Activated CD4-positive, CD25-positive, alpha-beta regulatory T cell (primary cell): ENCODE results near the gene GOLT1A.
A peak's percentile ranks its signal among the peaks of the same experiment; 100 is the strongest.

Experiments
- DNase-seq, 4 experiments: peaks; one replicate each; lab custom pipeline; 2025; lab: John Stamatoyannopoulos, UW

The GOLT1A gene, protein sequence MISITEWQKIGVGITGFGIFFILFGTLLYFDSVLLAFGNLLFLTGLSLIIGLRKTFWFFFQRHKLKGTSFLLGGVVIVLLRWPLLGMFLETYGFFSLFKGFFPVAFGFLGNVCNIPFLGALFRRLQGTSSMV

DNA sequence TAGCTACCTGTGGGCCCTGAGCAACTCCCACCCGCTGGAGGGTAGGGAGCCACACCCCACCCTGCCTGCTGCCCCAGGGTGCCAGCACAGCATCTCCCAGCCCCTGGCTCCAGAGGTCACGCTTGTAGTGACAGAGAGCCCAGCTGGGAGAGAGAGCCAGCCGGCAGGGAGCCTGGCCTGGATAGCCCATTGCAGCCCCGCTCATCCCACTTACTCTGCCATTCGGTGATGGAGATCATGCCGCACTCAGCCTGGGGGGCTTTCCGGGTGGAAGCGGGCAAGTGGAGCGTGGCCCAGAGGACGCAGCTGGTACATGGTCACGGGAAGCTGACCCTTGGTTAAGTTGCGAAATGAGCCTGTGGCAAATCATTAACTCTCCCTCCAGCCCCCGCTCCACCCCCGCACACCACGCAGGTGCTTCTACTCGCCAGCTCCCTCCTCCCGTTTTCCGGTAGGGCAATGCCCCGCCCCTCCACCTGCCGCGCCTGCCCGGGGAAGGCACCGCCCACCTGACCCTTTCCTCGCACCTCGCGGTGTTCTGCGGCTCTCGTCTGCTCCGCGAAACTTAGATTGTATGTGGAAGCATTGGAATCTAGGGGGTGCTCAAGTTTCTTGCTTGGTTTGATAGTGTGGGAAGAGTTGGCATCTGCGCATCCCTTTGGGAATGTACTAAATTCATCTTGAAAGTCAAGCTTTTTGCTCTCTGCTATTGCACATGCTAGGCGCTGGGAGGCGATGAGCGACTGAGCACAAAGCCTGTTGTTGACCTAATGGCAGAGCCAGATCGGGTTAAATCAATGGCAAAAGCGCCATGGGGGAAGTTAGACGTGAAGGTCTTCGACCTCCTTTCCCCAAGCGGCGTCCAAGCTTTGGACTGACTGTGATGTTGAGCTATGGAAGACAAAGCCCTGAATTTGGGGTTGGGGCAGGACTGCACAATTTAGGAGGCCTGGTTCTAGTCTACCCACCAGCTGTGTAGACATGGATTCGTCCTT lies at the start of gene GOLT1A:
Gene GOLT1A, minus strand, starts transcription at position 321 of the 995 bp plus-strand sequence. Its CDS starts 82 bp downstream, at position 239.
- peak in 1 of 4 experiments; percentile 5 for DNase-seq

DNA sequence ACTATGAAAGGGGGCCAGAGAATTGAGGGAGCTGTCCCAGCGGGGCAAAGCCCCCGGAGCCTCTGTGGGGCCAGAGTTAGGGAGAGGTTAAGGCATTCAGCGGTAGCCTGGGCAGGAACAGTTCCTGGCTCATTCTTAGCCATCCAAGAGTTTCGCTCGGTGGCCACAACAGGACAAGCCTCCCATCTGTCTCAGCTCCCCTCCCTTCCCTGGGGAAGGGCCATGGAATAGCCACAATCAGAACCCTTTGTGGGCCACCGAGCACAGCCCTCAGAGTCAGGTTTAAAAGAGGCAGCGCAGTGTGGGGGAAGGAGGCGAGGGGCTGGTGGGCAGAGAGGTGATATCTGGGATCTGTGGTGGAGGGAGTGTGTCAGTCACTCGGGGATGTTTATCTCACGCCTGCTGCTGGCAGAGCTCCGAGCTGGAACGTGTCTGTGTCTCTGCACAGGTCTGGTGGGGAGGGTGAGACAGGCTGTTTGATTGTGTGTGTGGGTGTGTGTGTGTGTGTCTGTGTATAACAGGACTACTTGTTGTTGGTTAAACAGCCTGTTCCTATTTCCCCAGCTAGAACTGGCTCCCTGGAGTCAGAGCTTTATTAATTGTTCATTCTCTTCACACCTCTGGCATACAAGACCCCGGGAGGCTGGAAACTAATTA lies 49.6 kb upstream of the GOLT1A start:
- no peak for DNase-seq

DNA sequence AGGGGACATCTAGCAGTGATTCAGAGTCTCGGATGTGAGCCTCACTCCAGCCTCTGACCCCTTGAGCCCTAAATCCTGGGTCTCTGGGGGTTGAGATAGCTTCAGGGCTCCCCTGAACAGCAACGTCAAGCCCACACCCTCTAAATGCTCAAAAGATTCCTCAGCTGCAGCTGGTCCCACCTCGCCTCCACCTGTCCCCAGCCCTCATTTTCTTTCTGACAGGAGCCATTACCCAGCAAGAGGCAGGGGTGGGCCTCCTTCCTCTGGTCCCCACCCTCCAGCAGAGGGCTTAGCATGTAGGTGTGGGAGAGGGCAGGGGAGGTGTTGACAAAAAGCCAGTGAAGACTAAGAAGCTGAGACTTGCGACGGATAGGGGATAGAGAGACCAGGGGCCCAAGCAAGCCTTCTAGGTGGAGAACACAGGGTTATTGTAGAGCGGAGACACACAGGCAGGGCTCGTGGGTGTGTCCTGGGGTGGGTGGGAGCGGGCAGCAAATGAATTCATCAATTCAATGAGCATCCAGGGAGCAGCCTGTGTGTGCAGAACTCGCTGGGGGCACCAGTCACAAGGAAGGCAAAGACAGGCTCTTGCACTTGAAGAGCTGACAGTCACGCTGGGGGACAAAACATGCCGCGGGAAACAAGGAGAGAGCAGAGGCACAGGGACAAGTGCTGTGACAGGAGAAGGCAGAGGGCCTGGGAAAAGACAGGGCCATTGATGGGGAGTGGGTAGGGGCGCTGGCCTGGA lies 48.9 kb upstream of the GOLT1A start:
- no peak for DNase-seq

DNA sequence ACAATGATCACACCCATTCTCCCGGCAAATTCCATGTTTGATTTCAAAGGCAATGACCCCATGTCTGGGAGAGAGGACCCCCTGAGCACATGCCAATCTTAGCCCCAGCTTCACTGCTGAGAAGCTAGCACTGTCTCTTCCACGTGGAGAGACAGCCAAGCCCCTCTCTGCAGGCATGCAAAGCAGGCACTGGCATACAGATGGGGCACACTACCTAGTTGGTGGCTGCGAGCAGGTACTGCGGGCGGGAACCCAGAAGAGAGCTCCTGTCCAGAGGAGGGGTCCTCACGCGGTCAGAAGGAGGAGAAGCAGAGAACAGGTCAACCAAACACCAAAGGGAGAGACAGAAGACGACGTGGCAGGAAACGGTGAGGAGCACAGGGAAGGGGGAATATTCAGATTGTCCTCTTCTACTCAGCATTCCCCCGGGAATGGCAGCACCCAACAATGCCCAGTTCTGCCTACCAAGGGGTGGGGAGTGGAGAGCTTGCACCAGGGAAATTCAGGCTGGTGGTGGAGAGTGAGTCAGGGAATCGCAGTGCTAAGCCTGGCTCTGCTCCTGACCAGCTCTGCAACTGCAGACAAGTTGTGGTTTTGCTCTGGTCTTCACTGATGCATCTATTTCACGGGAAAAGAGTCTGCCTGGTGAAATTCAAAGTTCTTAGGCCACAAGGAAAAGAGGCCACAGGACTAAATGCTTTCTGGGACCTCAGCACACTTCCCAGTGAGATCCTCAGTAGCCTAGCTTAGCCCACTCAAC lies 48.1 kb upstream of the GOLT1A start:
- no peak for DNase-seq

DNA sequence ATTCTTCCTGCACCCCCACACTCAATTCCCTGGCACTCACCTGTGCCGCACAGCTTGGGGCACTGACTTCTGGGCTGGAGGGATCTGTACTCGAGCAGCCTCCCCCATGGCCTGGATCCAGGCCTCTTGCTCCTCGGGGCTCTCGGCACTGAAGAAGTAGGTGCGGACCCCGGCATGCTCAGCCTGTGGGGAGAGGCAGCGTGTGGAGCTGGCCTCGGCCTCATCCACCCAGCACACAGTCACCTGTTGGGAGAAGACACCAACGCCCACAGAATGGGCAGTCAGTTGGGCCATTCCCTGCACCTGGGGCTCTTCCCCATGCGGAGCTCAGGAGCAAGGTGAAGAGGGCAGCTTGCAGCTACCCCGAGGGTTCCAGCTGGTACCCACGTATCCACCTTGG lies 47.5 kb upstream of the GOLT1A start:
- no peak for DNase-seq

DNA sequence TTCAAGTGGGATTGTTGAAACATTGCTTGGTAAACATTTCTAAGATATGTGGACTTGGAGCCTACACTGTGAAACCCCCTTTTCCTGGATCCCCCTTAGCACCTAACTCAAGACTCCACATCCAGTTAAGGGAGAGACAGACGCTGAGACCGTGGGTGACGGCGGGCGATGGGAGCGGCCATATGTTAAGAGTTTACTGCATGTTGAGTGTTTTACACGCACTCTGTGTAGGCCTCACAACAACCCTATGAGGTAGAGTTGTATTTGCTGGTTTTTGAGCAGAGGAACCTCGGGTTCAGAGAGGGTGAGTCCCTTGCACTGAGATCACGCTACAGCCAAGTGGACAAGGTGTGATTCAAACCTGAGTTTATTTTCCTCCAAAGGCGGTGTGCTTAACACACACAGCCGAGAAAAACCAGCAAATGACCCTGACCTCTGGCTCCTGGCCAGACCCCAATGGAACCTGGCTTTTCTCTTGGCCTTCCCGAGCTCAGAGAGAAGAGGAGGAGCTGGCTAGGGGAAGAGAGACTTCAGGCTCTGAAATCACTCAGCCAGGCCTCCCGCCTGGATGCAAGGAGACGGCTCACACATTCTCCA lies 46.9 kb upstream of the GOLT1A start:
- no peak for DNase-seq

DNA sequence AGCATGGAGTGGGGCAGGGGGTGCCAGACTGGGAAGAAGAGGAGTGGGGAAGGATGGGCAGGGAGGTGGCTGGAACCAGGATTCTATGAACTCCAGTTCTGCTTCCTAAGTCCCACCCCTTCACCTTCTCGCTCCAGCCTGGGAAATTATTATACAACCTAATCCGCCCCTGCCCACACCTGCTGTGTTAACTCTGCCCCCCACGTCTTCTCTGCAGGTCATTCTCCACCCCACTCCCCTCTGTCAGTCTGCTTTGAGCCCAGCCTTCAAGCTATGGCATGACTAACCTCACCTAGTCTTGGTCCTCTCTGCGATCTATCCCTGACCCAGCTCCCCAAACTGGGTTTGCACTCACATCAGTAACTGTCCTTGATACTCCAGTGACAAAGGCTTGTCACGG lies 46.0 kb upstream of the GOLT1A start:
- no peak for DNase-seq

DNA sequence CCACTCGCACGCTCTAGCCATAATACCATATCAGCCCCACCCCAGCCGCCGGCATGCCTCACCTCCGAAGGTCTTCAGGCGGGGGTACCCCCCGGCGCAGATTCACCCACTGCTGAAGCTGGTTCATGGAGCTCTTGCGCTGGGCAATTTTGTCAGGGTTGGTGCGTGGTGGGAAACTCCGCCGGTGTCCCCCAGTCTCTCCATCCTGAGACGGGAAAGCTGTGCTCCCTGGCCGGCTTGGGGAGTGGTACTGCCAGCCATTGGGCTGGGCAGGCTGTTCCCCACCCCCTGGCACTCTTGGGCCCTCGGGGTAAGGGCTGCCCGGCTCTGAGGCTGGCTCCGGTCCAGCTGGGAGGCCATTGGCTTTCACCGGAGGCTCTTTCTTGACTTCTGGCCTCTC lies 45.4 kb upstream of the GOLT1A start:
- no peak for DNase-seq

DNA sequence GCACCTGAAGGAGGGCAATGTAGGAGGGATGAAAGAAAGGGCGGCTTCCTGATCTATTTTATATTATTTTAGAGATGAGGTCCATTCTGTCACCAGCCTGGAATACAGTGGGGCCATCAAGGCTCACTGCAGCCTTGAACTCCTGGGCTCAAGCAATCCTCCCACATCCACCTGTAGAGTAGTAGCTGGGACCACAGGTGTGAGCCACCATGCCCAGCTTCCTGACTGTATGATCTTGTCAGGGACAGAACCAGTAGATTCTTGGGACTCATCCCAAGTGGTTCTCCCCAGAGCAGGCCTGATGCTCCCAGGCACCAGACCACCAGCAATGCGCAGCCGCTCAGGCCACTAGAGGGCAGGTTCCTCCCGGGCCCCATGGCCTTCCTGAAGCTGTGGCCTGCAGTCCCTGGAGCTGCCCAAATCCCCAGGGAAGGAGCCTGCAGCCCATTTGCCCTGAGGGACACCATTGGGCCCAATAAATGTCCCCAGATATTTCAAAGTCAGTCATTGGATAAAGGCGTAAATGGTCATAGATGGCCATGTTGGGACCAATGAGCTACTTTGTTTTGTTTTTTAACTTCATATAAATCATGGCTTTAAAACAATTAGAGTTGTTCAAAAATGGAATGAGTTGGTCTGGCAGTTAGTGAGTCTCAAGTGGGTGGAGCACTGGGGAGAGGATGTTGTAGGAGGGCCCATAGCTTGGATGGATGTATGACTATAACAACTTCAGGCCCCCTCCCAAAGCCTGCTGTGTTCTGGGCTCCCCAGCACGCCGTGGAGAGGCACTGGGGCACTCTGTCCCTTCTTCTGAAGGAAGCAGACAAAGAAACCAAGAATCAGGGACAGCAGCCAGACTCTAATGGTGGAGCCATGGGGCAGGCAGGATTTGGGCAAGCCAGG lies 44.7 kb upstream of the GOLT1A start:
- no peak for DNase-seq

DNA sequence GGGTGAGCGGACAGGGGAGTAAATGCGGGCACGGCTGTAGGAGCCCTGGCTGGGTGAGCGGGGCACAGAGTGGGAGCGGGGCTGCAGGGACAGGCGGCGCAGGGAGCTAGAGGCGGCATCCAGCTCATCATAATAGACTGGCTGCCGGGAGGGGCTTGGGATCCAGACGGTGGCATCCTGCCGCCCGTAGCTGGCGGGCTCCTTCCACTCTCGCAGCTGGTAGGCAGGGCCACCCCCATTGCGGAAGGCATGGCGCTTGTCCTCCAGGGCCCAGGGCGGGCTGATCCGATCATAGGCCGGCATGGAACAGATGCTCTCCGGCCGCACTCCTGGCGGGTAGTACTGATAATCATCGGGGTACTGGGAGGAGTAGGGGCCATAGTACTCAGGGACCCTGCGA lies 43.7 kb upstream of the GOLT1A start:
- DNase-seq, result no peak

DNA sequence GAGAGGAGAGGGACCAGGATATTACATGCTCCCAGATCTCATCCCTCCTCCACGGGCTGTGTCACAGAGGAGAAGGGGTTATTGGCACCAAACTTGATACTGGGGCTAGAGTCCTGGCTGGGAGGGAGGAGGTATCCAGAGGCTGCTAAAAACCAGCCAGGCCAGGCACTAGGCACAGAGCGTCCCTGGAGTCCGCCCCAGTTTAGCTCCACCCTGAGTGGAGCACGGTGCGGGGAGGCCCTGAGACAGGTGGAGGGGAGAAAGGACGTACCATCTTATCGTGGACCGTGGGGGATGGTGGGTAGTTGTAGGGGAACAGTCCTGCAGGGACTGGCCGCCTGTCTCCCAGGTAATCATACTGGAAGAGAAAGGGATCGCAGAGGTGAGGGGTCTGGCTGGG lies 42.7 kb upstream of the GOLT1A start:
- no peak for DNase-seq

DNA sequence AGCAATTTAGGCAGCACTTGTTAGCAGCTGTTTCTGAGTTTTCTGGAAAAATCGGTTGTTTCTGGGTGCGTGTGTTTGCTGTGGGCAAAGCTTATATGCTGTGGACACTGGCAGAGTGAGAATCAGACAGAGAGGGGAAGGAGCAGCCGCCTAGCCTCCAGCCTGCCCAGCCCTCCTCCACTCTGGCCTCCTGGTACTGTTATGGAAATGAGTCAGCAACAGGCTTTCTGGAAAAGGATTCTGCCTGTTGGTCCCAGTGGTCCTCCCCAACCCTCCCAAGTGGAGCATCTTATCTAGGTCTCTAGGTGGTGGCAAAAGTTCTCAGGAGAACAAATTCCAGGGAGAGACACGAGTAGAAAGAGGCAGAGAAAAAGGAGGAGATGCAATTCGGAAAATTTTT lies 42.2 kb upstream of the GOLT1A start:
- DNase-seq, result no peak

DNA sequence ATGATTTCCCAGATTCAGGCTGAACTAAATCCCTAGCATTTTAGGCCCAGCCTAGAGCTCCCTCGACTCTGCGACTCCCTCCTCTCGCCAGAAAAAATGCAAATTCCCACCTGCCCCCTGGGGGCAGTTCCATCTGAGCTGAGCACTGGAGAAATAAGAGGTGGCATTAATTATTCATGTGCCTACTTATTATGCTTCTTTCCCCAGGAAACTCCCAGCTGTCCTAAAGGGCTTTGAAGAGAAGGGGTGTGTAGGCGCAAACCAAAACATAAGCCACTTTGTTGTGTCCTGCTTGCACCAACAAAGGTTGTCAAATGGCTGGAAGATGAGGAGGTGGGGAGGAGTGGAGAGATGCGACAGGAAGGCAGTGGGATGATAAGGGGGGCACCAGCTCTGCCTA lies 41.4 kb upstream of the GOLT1A start:
- DNase-seq, result no peak

DNA sequence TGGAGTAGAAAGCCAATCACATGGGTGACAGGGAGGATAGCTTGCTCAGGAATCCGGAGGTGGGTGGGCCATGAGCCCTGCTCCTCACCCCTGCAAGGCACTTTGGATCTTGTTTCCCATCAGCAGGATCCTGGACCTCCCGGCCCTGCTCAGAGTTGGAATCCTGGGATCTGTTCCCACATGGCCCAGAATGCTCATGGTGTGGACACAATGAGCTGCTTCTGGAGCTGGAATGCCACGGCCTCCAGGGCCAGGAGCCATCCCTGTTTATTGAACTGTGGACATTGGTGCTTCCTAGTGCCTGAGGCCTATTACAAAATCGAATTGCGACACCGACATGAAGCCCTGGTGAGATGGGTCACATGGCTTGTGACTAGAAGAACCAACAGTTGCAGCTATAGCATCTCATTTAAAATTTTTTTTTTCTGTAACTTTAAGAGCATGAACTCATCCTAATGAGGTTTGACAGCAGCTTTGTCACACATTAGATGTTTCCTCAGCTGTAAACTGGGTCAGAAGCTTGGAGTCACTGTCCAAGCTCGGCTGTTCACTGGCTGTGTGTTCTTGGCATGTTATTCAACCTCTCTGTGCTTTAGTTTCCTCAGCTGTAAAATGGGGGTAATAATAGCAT lies 40.4 kb upstream of the GOLT1A start:
- no peak for DNase-seq

DNA sequence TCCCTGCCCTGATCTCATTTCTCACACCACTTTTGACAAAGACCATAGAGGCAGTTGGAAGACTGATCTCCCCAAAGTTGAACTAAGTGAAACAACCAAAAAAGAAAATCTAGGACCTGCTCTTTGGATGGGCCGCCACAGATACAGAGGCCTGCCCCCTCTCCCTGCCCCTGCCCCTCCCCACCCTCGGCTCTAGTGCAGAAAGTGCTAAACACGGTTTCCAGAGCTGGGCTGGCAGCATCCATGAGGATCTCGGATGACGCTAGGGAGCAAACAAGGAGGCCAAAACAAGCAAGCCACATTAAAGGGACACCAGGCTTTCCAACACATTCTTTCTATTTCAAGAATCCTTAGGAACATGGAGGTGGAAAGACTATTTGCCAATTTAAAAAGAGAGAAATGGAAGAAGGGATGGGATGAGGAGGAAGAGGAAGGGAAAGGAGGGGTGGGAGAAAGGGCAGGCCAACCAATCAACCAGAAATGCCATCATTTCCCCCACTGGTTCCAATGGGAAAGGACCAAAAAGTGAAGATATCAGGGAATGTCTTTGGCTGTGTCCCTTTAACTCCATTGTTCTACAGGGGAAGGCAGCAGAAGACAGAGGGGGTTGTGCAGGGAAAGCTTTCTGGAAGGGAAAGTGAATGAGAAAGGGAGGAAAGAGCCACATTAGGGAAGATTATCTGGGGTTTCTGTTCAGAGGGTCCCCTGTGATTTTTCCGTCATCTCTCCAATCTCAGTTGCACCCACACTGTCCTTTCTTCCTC lies 38.3 kb upstream of the GOLT1A start:
- no peak for DNase-seq

DNA sequence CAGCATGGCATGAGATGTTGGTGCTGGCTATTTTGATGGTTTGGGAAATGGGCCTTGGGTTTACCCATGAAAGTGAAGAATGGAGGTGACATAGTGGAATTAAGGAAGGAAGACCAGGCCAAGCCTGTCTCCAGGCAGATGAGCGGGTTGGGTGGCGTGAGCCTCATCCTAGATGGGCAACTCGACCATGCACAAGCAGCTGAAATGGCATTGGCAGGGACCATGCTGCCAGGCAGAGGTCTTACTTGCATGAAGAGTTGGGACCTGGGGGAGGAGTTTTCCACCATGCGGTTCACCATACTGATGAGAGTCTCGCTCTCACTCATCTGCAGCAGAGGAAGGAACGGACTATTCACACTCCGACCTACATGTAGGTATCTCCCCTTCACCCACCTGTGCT lies 37.5 kb upstream of the GOLT1A start:
- no peak for DNase-seq

DNA sequence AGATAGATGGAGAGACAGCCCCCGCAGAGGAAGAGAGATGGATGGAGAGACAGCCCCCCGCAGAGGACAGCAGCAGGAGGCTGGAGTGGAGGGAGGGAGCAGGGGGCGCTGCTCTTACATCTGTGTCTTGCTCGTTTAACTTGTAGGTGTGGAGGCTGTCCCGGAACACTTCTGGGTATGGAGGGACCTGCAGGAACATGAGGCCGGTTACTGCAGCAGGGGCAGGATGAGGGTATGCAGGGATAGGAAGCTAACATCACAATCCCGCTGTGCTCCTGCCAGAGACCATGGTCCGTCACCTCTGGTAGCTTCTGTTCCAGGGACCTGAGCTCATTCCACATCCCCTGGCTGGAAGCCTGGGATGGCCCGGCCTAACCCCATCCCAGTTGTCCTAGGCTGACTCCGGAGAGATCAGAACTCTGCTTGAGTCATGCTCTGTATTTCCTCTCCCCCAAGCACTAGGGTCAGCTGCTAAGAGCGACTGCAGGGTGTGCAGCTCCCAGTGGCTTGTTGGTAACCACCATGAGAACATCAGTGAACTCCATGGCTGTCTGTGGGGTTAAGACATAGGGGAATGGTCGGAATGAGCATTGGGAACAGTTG lies 36.7 kb upstream of the GOLT1A start:
- no peak for DNase-seq

DNA sequence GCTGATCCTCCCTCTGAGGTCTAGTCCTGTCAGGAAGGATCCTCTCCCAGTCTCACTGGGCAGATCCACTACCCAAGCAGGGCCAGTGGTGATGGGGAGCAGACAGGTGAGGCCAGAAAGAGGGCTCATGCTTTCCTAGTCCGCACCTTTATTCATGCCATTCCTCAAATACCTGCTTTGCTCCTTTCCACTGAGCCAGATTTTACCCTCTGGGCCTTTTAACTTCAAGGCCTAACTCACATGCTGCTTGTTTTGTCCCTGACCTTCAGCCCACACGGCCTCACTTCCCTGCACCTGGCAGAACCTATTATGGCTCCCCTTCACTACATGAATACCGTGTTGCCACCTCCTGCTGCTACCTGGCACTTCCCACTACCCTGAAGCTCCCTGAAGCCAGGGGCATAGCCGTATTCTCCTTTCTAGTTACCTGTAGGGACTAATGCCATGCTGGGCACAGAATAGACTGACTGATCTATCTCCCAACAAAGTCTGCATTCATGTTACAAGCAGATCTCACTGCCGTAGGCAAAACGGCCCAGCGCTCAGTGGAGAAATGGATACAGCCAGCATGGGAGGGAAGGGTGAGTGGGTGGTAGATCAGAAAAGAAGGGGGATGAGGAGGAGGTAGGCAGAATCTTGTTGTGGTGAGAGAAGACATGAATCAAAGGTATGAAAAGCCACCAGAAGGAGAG lies 36.1 kb upstream of the GOLT1A start:
- no peak for DNase-seq
